Measurements from ENCODE around the gene SEMA4D.

SEMA4D gene

DNA sequence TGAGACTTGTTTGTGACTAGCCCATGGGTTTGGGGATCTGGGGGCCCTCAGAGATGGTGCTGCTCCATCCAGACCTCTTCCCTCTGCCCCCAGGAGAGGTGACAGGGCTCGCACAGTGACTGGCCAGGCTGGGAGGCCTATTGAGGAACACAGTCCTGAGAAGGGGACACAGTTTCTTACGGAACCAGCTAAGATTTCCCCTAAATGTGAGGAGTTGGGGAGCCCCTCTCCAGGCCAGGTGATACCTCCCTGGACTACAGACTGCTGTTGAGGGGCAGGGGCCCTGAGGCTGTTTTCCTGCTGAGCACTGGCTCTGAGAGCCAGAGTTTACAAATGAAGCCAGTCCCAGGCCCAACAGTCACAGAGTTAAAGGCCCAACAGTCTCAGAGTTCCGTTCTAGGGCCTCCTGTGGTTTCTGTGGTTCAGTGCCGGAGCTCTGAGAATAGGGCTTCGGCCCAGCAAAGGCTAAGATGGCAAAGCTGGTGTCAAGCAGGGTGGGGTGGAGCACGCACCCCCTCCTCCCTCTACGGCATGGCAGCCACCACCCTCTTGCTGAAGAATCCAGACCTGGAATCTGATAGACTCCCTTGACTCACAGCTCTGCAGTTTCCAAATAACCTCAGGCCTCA, 1.1 kb upstream of the SEMA4D start:
- TF ChIP-seq, protein P1, sequence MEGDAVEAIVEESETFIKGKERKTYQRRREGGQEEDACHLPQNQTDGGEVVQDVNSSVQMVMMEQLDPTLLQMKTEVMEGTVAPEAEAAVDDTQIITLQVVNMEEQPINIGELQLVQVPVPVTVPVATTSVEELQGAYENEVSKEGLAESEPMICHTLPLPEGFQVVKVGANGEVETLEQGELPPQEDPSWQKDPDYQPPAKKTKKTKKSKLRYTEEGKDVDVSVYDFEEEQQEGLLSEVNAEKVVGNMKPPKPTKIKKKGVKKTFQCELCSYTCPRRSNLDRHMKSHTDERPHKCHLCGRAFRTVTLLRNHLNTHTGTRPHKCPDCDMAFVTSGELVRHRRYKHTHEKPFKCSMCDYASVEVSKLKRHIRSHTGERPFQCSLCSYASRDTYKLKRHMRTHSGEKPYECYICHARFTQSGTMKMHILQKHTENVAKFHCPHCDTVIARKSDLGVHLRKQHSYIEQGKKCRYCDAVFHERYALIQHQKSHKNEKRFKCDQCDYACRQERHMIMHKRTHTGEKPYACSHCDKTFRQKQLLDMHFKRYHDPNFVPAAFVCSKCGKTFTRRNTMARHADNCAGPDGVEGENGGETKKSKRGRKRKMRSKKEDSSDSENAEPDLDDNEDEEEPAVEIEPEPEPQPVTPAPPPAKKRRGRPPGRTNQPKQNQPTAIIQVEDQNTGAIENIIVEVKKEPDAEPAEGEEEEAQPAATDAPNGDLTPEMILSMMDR (IDR thresholded peaks at IDR 0.05; ENCODE audit: insufficient read depth, low read length, poor library complexity, severe bottlenecking), result no peak
- peak; percentile 61 for DNase-seq (ENCODE audit: extremely low read depth, insufficient read length)
- Histone ChIP-seq H3K27me3 (replicated peaks; ENCODE audit: control insufficient read depth, insufficient read depth, low read length) (no peaks in the 10 kb centered on the region), H3K4me3 (replicated peaks; ENCODE audit: low read depth, low read length) (no peak overlapping the region), H3K36me3 (ENCODE audit: control insufficient read depth, insufficient read depth, low read length) (no peaks in the 10 kb centered on the region; the same call in 1 of the 2 replicates)

DNA sequence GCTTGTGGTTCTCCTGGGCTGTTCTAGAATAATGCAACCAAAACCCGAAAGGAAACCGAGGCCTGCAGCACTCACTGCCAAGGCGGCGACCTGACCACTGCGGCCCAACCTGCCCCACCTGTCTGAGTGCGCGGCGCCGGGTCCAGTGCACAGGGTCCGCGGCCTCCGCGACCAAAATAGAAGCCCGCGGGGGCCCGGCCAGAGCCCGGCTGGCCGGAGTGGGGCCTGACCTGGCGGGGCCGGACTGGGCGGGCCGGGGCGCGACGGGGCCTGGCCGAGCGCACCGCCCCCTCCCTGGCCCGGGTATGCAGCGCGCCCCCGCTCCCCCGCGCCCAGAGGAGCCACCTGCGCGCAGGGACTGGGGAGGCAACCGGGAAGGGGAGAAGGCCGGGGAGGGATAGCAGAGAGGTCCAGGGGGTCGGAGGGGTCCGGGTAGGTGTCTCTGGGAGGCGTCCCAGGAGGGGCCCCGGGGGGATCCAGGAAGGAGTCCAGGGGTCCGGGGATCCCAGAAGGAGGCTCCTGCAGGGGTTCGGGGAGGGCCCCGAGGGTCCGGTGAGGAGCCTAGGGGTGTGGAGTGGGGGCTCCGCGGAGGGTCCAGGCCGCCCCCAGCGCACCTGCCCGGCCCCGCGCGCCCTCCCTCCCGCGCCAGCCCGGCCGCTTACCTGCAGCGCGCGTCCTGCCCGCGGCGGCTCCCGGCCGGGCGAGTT, 503 bp downstream of the SEMA4D start:
- peak; percentile 39 for DNase-seq (ENCODE audit: extremely low read depth, insufficient read length)
- TF ChIP-seq, protein P1 (IDR thresholded peaks at IDR 0.05; ENCODE audit: insufficient read depth, low read length, poor library complexity, severe bottlenecking), result no peak
- Histone ChIP-seq H3K36me3 (ENCODE audit: control insufficient read depth, insufficient read depth, low read length) (no peaks in the 10 kb centered on the region; the same call in 1 of the 2 replicates), H3K4me3 (replicated peaks; ENCODE audit: low read depth, low read length) (peak overlapping the region; percentile 65), H3K27me3 (replicated peaks; ENCODE audit: control insufficient read depth, insufficient read depth, low read length) (no peaks in the 10 kb centered on the region)

DNA sequence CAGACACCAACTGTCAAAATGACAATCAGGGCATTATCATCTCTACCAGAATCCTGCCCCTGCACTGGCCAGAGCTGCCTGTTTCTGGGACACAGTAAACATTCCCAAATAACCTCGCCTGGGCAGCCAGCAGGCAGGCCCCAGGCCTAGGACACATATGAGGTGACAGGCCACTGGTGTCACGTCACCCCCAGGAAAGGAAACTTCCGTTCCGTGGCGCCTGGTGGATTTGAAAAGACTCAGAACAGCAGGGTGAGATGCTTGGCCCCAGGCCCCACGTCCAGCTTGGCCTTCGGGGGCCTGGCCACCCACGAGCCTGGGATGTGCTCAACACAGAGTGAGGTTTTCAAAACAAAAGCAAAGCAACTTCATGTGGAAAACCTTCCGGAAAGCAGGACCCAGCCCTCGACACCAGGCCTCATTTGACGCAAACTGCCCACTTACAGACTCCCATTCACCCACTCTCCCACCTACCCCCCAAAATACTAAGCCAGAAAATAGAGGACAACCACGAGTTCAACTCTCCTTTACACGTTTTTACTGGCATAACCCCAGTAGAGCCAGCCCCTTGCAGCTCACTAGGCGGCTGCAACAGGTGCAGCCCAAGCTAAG, 1.2 kb downstream of the SEMA4D start:
- TF ChIP-seq, protein P1 (IDR thresholded peaks at IDR 0.05; ENCODE audit: insufficient read depth, low read length, poor library complexity, severe bottlenecking), result no peak

DNA sequence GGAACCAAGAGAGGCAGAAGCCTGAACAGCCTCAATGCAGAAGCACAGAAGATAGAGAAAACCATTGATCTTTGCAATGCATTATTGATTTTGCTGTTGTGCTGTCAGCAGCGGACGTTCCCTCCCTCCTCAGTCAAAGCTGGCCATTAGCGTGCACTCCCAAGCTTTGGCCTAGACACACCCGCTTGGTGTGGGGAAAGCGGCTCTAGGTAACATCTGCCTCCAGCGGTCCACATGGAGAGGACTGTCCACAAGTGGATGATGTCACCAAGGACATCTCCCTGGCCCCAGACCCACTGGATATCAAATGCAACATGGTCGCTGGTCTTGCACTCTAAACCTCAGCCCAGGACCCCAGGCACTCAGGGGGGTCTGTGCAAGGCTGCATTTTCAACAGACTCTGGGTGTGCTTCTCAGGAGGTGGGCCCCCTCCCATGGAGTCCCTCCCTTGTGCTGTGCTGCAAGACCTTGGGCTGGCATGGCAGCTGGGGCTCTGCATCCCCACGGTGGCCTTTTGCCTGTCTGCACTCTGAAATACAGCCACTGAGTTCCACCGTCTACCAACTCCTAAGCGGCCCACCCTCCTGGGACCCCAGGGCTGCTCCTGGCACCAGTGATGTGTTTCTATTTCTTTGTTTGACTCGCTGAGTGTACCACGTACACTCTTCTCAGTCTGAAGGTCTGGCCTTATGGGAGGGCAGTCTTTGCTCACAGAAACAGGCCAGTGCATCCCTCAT, 1.9 kb downstream of the SEMA4D start:
- H3K36me3 ChIP-seq (ENCODE audit: control insufficient read depth, insufficient read depth, low read length), result no peaks in the 10 kb centered on the region; the same call in 1 of the 2 replicates
- H3K27me3 ChIP-seq (replicated peaks; ENCODE audit: control insufficient read depth, insufficient read depth, low read length), result no peaks in the 10 kb centered on the region
- TF ChIP-seq, protein P1 (IDR thresholded peaks at IDR 0.05; ENCODE audit: insufficient read depth, low read length, poor library complexity, severe bottlenecking), result no peak
- no peak for DNase-seq (ENCODE audit: extremely low read depth, insufficient read length)
- peak overlapping the region; percentile 65 for H3K4me3 ChIP-seq (replicated peaks; ENCODE audit: low read depth, low read length)

More for the DNA sequence above, 1.2 kb downstream of the SEMA4D start:
- peak; percentile 46 for DNase-seq (ENCODE audit: extremely low read depth, insufficient read length)
- Histone ChIP-seq H3K4me3 (replicated peaks; ENCODE audit: low read depth, low read length) (peak overlapping the region; percentile 65), H3K36me3 (ENCODE audit: control insufficient read depth, insufficient read depth, low read length) (no peaks in the 10 kb centered on the region; the same call in 1 of the 2 replicates), H3K27me3 (replicated peaks; ENCODE audit: control insufficient read depth, insufficient read depth, low read length) (no peaks in the 10 kb centered on the region)

DNA sequence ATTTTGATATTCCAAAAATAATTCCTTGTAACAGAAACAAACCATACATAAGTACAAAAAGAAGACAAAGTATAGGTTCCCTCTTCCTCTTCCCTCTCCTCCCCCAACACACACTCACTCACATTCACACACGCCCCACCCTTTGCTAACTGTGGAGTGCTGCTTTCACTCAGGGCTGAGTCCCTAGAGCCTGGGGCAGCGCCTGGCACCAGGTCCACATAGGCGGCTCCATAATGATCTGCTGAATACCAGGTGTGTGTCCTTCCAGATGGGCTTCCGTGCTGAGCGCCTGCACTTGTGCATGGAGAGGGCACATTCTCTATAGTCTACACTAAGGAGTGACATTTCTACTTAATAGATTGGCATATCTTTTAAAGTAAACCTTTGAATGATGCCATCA, 3.7 kb downstream of the SEMA4D start:
- Histone ChIP-seq H3K27me3 (replicated peaks; ENCODE audit: control insufficient read depth, insufficient read depth, low read length) (no peaks in the 10 kb centered on the region), H3K36me3 (ENCODE audit: control insufficient read depth, insufficient read depth, low read length) (no peaks in the 10 kb centered on the region; the same call in 1 of the 2 replicates), H3K4me3 (replicated peaks; ENCODE audit: low read depth, low read length) (no peak overlapping the region)
- DNase-seq (ENCODE audit: extremely low read depth, insufficient read length), result no peak
- TF ChIP-seq, protein P1 (IDR thresholded peaks at IDR 0.05; ENCODE audit: insufficient read depth, low read length, poor library complexity, severe bottlenecking), result no peak

Data from GM06990 (cell line).